K562 (cell line): ENCODE data around the gene CPHXL2. TPM values are rescaled to one million over a fixed set of nuclear protein-coding genes. Genes with fewer than 3 reads are reported as not detected.
A peak's percentile ranks its signal among the peaks of the same experiment; 100 is the strongest.

ENCODE experiments used
- ATAC-seq: fragments of 200-7000 bp; cut with Tn5 transposase; 3 replicates; pipeline ENCODE4 v1.9.1; 2020; ENCODE audit warnings: moderate library complexity
- BruUV-seq: library from RNA; stranded (reverse); fragments of 400-500 nt; replicated peaks from 2 replicates; lab custom pipeline; 2021; lab: Mats Ljungman, UMichigan
- CTCF ChIA-PET: fragments of 300-600 bp; formaldehyde crosslinking; extraction: SDS; loops from one replicate; lab custom pipeline; 2021; ENCODE audit warnings: low intra/inter-chr PET ratio; lab: Yijun Ruan, JAX
- POLR2A ChIA-PET: fragments of 300-600, 350-650 bp; sonication (Branson Sonifier 250); formaldehyde crosslinking; extraction: SDS; loops from one replicate; lab custom pipeline; 2021; ENCODE audit warnings: antibody characterized with exemption, inconsistent platforms; lab: Yijun Ruan, JAX
- DNase-seq, 4 experiments: peaks; one replicate each; pipeline versions ENCODE4 v3.0.0 to v3.0.0-alpha.2; 2011 to 2018; ENCODE audit warnings: low spot score in 3 of 4, mixed read lengths in 3 of 4; ENCODE audit errors: extremely low read depth in 1 of 4
- FAIRE-seq: peaks from 2 replicates; lab custom pipeline; 2011; peaks lifted over from hg19 to GRCh38; lab: Jason Lieb, UNC
- H2AFZ ChIP-seq: 2 replicates; pipeline ENCODE4 v1.6.0; 2011; ENCODE audit warnings: low read depth, low read length, control low read depth, inconsistent platforms
- H3K27ac ChIP-seq: fragments of 200-600 bp; 3 replicates; pipeline ENCODE4 v1.8.0; 2011; ENCODE audit warnings: low read depth, mild to moderate bottlenecking, control low read depth, inconsistent platforms, low read length, moderate library complexity, mixed read lengths; ENCODE audit errors: extremely low read depth
- H3K27me3 ChIP-seq, 2 experiments: fragments of 300-600 bp in 1 of 2; 2 replicates in 1 of 2; 3 replicates in 1 of 2; pipeline versions ENCODE4 v1.6.0 to v1.8.0; 2011; ENCODE audit warnings: inconsistent platforms in 2 of 2, low read length in 2 of 2, mild to moderate bottlenecking in 1 of 2, mixed read lengths in 1 of 2, moderate library complexity in 1 of 2; ENCODE audit not compliant: control insufficient read depth in 2 of 2, insufficient read depth in 2 of 2
- H3K36me3 ChIP-seq: fragments of 300-600 bp; 3 replicates; pipeline ENCODE4 v1.8.0; 2011; ENCODE audit warnings: mild to moderate bottlenecking, low read length, inconsistent platforms; ENCODE audit not compliant: control insufficient read depth, insufficient read depth
- H3K4me1 ChIP-seq, 2 experiments: fragments of 200-600 bp in 1 of 2; replicated peaks in 1 of 2; 2 replicates in 1 of 2; 3 replicates in 1 of 2; pipeline versions ENCODE4 v1.5.1 to v1.8.0; 2011; ENCODE audit warnings: inconsistent platforms in 2 of 2, low read length in 2 of 2, mild to moderate bottlenecking in 1 of 2, mixed read lengths in 1 of 2, moderate library complexity in 1 of 2; ENCODE audit not compliant: control insufficient read depth in 2 of 2, insufficient read depth in 2 of 2
- H3K4me2 ChIP-seq: 2 replicates; pipeline ENCODE4 v1.6.1; 2011; ENCODE audit warnings: low read length, control low read depth, inconsistent platforms, mixed read lengths; ENCODE audit not compliant: insufficient read depth
- H3K4me3 ChIP-seq: fragments of 200-600 bp; sonication (generic), shearing (Covaris generic); 2 replicates; pipeline ENCODE4 v1.5.1; 2016; ENCODE audit warnings: control low read depth, inconsistent platforms
- H3K79me2 ChIP-seq: fragments of 200-600 bp; 3 replicates; pipeline ENCODE4 v1.8.0; 2011; ENCODE audit warnings: low read length, inconsistent platforms; ENCODE audit not compliant: control insufficient read depth, insufficient read depth
- H3K9ac ChIP-seq, 2 experiments: 2 replicates each; pipeline versions ENCODE4 v1.6.0 to v1.6.1; 2011; ENCODE audit warnings: low read depth in 2 of 2, low read length in 2 of 2, control low read depth in 1 of 2, inconsistent platforms in 1 of 2, mild to moderate bottlenecking in 1 of 2, mixed read lengths in 1 of 2; ENCODE audit not compliant: insufficient read depth in 1 of 2
- H3K9me1 ChIP-seq: one replicate; pipeline ENCODE4 v1.6.0; 2011; ENCODE audit warnings: inconsistent platforms, mild to moderate bottlenecking, low read length, moderate library complexity; ENCODE audit not compliant: control insufficient read depth, insufficient read depth
- H3K9me3 ChIP-seq: replicated peaks from 2 replicates; pipeline ENCODE4 v1.5.1; 2011; ENCODE audit warnings: low read depth, low read length, inconsistent platforms; ENCODE audit not compliant: control insufficient read depth, insufficient read depth
- H4K20me1 ChIP-seq: replicated peaks from 2 replicates; pipeline ENCODE4 v1.6.1; 2011; ENCODE audit warnings: low read length, inconsistent platforms, mixed read lengths; ENCODE audit not compliant: control insufficient read depth, insufficient read depth
- ARHGAP35 ChIP-seq: fragments of 450-650 bp; IDR thresholded peaks from 2 replicates; pipeline ENCODE4 v1.6.1; 2018; ENCODE audit not compliant: partially characterized antibody
- ATF3 ChIP-seq, 2 experiments: fragments of 450-650 bp in 1 of 2; sonication (generic) in 1 of 2; formaldehyde crosslinking in 1 of 2; IDR thresholded peaks in 1 of 2; conservative IDR thresholded peaks in 1 of 2; 2 replicates each; pipeline versions ENCODE4 v1.6.1 to v1.8.1; 2016 to 2023; ENCODE audit warnings: mild to moderate bottlenecking in 2 of 2, moderate library complexity in 2 of 2, inconsistent platforms in 1 of 2, missing genetic modification reagents in 1 of 2
- DACH1 ChIP-seq: fragments of 450-650 bp; IDR thresholded peaks from 2 replicates; pipeline ENCODE4 v1.6.1; 2018; ENCODE audit not compliant: partially characterized antibody
- ESRRB ChIP-seq: fragments of 250-450 bp; sonication (Bioruptor Pico); IDR thresholded peaks from 2 replicates; pipeline ENCODE4 v1.5.0; 2020; ENCODE audit warnings: mild to moderate bottlenecking, moderate library complexity, borderline replicate concordance
- HMGN3 ChIP-seq: IDR thresholded peaks from 2 replicates; pipeline ENCODE4 v1.6.1; 2011; ENCODE audit warnings: borderline replicate concordance, low read depth, mild to moderate bottlenecking, mixed read lengths, low read length; ENCODE audit not compliant: insufficient read length; ENCODE audit errors: extremely low read depth
- KDM1A ChIP-seq, 2 experiments: fragments of 450-650 bp; IDR thresholded peaks; 2 replicates each; pipeline ENCODE4 v1.6.1; 2016; ENCODE audit warnings: mild to moderate bottlenecking in 2 of 2
- RAD21 ChIP-seq, 2 experiments: fragments of 250-450 bp in 1 of 2; fragments of 450-650 bp in 1 of 2; sonication (Bioruptor Pico) in 1 of 2; formaldehyde crosslinking in 1 of 2; IDR thresholded peaks in 1 of 2; conservative IDR thresholded peaks in 1 of 2; 2 replicates each; pipeline versions ENCODE4 v1.4.0 to v1.8.0; 2020 to 2022; ENCODE audit warnings: mild to moderate bottlenecking in 2 of 2, moderate library complexity in 1 of 2
- RUNX1 ChIP-seq: sonication (generic); IDR thresholded peaks from 2 replicates; pipeline ENCODE4 v1.6.1; 2016; ENCODE audit warnings: antibody characterized with exemption, low read depth
- SOX6 ChIP-seq: fragments of 450-650 bp; IDR thresholded peaks from 2 replicates; pipeline ENCODE4 v1.6.1; 2014; ENCODE audit warnings: mild to moderate bottlenecking
- STAT5B ChIP-seq: fragments of 250-450 bp; sonication (Bioruptor Pico); IDR thresholded peaks from 2 replicates; pipeline ENCODE4 v1.8.0; 2021; ENCODE audit warnings: mild to moderate bottlenecking, inconsistent platforms
- SUPT5H ChIP-seq: fragments of 450-650 bp; IDR thresholded peaks from 2 replicates; pipeline ENCODE4 v1.6.1; 2016
- TAF7 ChIP-seq: fragments of 450-650 bp; IDR thresholded peaks from 2 replicates; pipeline ENCODE4 v1.6.1; 2016; ENCODE audit warnings: missing genetic modification characterization, missing compliant biosample characterization
- whole genome bisulfite sequencing: fragments of 100-300 bp; shearing (Covaris generic); methylation state at CpG from one replicate; pipeline ENCODE4 v1.1.6; 2016; ENCODE audit warnings: low coverage, mixed read lengths; ENCODE audit not compliant: insufficient coverage; ENCODE audit errors: missing lambda C conversion rate; 5-methylcytosine and 5-hydroxymethylcytosine counted together
- in situ Hi-C: fragments of 300-500 bp; cut with MboI; formaldehyde crosslinking; loops from 4 replicates; pipeline ENCODE4 v1.15.0; 2018; ENCODE audit warnings: inconsistent platforms, mixed read lengths
- intact Hi-C: fragments of 100-400 bp; cut with micrococcal nuclease; formaldehyde crosslinking; loops from 2 replicates; pipeline ENCODE4 v1.14.2; 2022
- polyA plus RNA-seq, 8 experiments: library from polyadenylated mRNA; depleted of rRNA in 4 of 8; stranded (reverse) in 5 of 8; unstranded in 3 of 8; fragments of >200 nt; fragmentation: Nextera tagmentation in 2 of 8; fragmentation: Illumina TruSeq in 1 of 8; extraction: Ambion mirVana in 2 of 8; extraction: Trizol in 1 of 8; gene quantifications; 2 replicates each; pipeline versions ENCODE4 v1.2.1 to v1.2.3, GENCODE V29; 2011 to 2014; ENCODE audit warnings: inconsistent platforms in 1 of 8, missing spikeins in 1 of 8
- total RNA-seq, 7 experiments: library from RNA; depleted of rRNA in 6 of 7; stranded (reverse); fragments of >200 nt in 6 of 7; fragmentation: Illumina TruSeq in 2 of 7; extraction: Trizol in 2 of 7; gene quantifications; 2 replicates each; pipeline versions ENCODE4 v1.2.1 to v1.2.3, GENCODE V29; 2011 to 2021; ENCODE audit warnings: low replicate concordance in 1 of 7
- TF ChIP-seq, protein P1 (sequence below), 3 experiments: IDR thresholded peaks in 2 of 3; conservative IDR thresholded peaks in 1 of 3; 2 replicates each; pipeline ENCODE4 v1.5.1; 2011 to 2012; ENCODE audit warnings: low read length in 3 of 3, mild to moderate bottlenecking in 3 of 3, control low read depth in 2 of 3, improper control_type of control experiment in 1 of 3, inconsistent platforms in 1 of 3, low read depth in 1 of 3, mixed read lengths in 1 of 3, moderate library complexity in 1 of 3; ENCODE audit not compliant: insufficient read depth in 2 of 3
- TF ChIP-seq, protein P2 (sequence below): sonication (generic); formaldehyde crosslinking; IDR thresholded peaks from 2 replicates; pipeline ENCODE4 v1.8.0; 2022; ENCODE audit warnings: missing genetic modification reagents, mild to moderate bottlenecking, moderate library complexity, borderline replicate concordance
- TF ChIP-seq, protein P3 (sequence below): IDR thresholded peaks from 2 replicates; pipeline ENCODE4 v1.6.1; 2011; ENCODE audit warnings: borderline replicate concordance, low read depth, mild to moderate bottlenecking, moderate library complexity, low read length; ENCODE audit not compliant: insufficient read depth, poor library complexity, severe bottlenecking

The CPHXL2 gene
- total and polyA plus RNA-seq, 9 of the 15 experiments (the other 6 are each of a cell fraction or from before 2014, with no cell fraction given): not detected

- in situ Hi-C loops: no loop called here
Observed at GRCh38 chr16:75695708-75696107, 18.9 kb upstream of the CPHXL2 start.

More at GRCh38 chr16:75695708-75696107, 18.9 kb upstream of the CPHXL2 start:
- no peak for TF ChIP-seq ARHGAP35
- TF ChIP-seq RAD21 (CRISPR knock-in tag; conservative IDR thresholded peaks at IDR 0.05 in 1 of 2, IDR thresholded peaks at IDR 0.05 in 1 of 2): 0 out of 4 replicates have a peak, but pooled peaks of 1 of the 2 experiments have one; percentile 8
- TF ChIP-seq, protein P1, sequence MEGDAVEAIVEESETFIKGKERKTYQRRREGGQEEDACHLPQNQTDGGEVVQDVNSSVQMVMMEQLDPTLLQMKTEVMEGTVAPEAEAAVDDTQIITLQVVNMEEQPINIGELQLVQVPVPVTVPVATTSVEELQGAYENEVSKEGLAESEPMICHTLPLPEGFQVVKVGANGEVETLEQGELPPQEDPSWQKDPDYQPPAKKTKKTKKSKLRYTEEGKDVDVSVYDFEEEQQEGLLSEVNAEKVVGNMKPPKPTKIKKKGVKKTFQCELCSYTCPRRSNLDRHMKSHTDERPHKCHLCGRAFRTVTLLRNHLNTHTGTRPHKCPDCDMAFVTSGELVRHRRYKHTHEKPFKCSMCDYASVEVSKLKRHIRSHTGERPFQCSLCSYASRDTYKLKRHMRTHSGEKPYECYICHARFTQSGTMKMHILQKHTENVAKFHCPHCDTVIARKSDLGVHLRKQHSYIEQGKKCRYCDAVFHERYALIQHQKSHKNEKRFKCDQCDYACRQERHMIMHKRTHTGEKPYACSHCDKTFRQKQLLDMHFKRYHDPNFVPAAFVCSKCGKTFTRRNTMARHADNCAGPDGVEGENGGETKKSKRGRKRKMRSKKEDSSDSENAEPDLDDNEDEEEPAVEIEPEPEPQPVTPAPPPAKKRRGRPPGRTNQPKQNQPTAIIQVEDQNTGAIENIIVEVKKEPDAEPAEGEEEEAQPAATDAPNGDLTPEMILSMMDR (IDR thresholded peaks at IDR 0.05 in 2 of 3, conservative IDR thresholded peaks at IDR 0.05 in 1 of 3; ENCODE audit: insufficient read depth in 2 of 3, low read depth in 1 of 3, low read length in 3 of 3): peak; percentile 44 to 50 (median 49); a peak in 5 of 6 replicates
- TF ChIP-seq ATF3 (IDR thresholded peaks at IDR 0.05): no peak
- TF ChIP-seq ATF3 (CRISPR knock-in tag; conservative IDR thresholded peaks at IDR 0.05): no peak
- TF ChIP-seq TAF7 (tag): no peak
- TF ChIP-seq, protein P2, sequence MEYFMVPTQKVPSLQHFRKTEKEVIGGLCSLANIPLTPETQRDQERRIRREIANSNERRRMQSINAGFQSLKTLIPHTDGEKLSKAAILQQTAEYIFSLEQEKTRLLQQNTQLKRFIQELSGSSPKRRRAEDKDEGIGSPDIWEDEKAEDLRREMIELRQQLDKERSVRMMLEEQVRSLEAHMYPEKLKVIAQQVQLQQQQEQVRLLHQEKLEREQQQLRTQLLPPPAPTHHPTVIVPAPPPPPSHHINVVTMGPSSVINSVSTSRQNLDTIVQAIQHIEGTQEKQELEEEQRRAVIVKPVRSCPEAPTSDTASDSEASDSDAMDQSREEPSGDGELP: peak; percentile 36; the same call in 1 of the 2 replicates
- TF ChIP-seq SOX6: no peak
- TF ChIP-seq KDM1A (IDR thresholded peaks at IDR 0.05): peak in 1 of 2 experiments; percentile 21; a peak in 1 of 4 replicates
- TF ChIP-seq RUNX1: no peak
- no peak for TF ChIP-seq SUPT5H
- TF ChIP-seq DACH1: peak; percentile 76
- TF ChIP-seq, protein P3, sequence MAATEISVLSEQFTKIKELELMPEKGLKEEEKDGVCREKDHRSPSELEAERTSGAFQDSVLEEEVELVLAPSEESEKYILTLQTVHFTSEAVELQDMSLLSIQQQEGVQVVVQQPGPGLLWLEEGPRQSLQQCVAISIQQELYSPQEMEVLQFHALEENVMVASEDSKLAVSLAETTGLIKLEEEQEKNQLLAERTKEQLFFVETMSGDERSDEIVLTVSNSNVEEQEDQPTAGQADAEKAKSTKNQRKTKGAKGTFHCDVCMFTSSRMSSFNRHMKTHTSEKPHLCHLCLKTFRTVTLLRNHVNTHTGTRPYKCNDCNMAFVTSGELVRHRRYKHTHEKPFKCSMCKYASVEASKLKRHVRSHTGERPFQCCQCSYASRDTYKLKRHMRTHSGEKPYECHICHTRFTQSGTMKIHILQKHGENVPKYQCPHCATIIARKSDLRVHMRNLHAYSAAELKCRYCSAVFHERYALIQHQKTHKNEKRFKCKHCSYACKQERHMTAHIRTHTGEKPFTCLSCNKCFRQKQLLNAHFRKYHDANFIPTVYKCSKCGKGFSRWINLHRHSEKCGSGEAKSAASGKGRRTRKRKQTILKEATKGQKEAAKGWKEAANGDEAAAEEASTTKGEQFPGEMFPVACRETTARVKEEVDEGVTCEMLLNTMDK: peak; percentile 39
- no peak for TF ChIP-seq STAT5B (CRISPR knock-in tag)
- TF ChIP-seq ESRRB: no peak
- TF ChIP-seq HMGN3: no peak
- TF ChIP-seq, all 486 proteins: peak for 6
- FAIRE-seq: peak; percentile 77
- H3K4me2 ChIP-seq: no peak overlapping the region
- H3K36me3 ChIP-seq: no peaks in the 10 kb centered on the region
- H3K9me1 ChIP-seq: no peaks in the 10 kb centered on the region
- no peaks in the 10 kb centered on the region for H3K9me3 ChIP-seq
- H3K4me1 ChIP-seq: no peaks in the 10 kb centered on the region
- DNase-seq: peak; percentile 37 to 58 (median 50)
- H3K27ac ChIP-seq: no peak overlapping the region
- H3K9ac ChIP-seq: no peak overlapping the region
- H3K27me3 ChIP-seq: peaks cover 8 to 12% of the 10 kb centered on the region in 2 experiments; a peak in 4 of 5 replicates
- no peak overlapping the region for H3K4me3 ChIP-seq
- ChIA-PET POLR2A (interaction anchor here (0.7 kb wide), 1 partner anchor 10 kb away, joined by 3 read pairs; no protein-coding TSS in a partner anchor), CTCF (no interaction called here)
- no peak overlapping the region for H2AFZ ChIP-seq
- ATAC-seq: peak; percentile 77
- no peaks in the 10 kb centered on the region for H4K20me1 ChIP-seq
- no TSS peak for BruUV-seq
- H3K79me2 ChIP-seq: no peaks in the 10 kb centered on the region
- intact Hi-C loops: loop anchor here (5.0 kb wide), 1 partner anchor 67 kb away; no protein-coding TSS in a partner anchor
- 6% methylated on average over 6 of the region's 6 CpGs for WGBS
